Keratinocyte (primary cell): ENCODE data around the gene KLHL20.

Experiments used
- CTCF ChIP-seq, 3 experiments: IDR thresholded peaks in 1 of 3; conservative IDR thresholded peaks in 1 of 3; optimal IDR thresholded peaks in 1 of 3; 2 replicates in 2 of 3; 3 replicates in 1 of 3; pipeline versions ENCODE3 to v1.5.1; 2011; ENCODE audit warnings: low read length in 3 of 3, mild to moderate bottlenecking in 3 of 3, moderate library complexity in 2 of 3, control low read depth in 1 of 3, inconsistent platforms in 1 of 3; ENCODE audit not compliant: insufficient read depth in 2 of 3; ENCODE audit errors: extremely low read depth in 1 of 3
- EZH2 ChIP-seq: IDR thresholded peaks from one replicate; pipeline ENCODE4 v1.6.1; 2012; ENCODE audit warnings: inconsistent platforms, mild to moderate bottlenecking, low read length, moderate library complexity

GRCh38 chr1:173749137-173749536 is 34.4 kb downstream of the KLHL20 start:
- no peak for TF ChIP-seq CTCF (optimal IDR thresholded peaks at IDR 0.05 in 1 of 3, IDR thresholded peaks at IDR 0.05 in 1 of 3, conservative IDR thresholded peaks at IDR 0.05 in 1 of 3; ENCODE audit: extremely low read depth in 1 of 3, insufficient read depth in 2 of 3, low read length in 3 of 3)
- TF ChIP-seq EZH2, result no peak
